ENCODE data around the gene SLC12A5. TPM values are rescaled to one million over a fixed set of nuclear protein-coding genes. Genes with fewer than 3 reads are reported as not detected.
"Not testable (repeated sequence)": the region's sequence is repeated elsewhere in the genome, so short reads cannot be mapped to it uniquely, and the experiment has no call there.

SLC12A5 gene
- total RNA-seq, 4 donors from 2014 or later: not detected

GRCh38 chr20:46099491-46100287 is 70.7 kb downstream of the SLC12A5 start:
- no peaks in the 10 kb centered on the region for H3K36me3 ChIP-seq
- TF ChIP-seq POLR2A (IDR thresholded peaks at IDR 0.05): no peak
- TF ChIP-seq CTCF (IDR thresholded peaks at IDR 0.05 in 4 of 5, conservative IDR thresholded peaks at IDR 0.05 in 1 of 5): peak in 2 of 5 experiments; percentile 12 to 25
- intact Hi-C loops (cut with DNase I; ENCODE audit: low total_unique reads) (no loop called here), in situ Hi-C loops (cut with MboI; ENCODE audit: low sequenced_read_pairs in 4 of 4) (loop anchor here in 3 of 4 donors (25.0 kb wide), 1 partner anchor 287 kb away; the partner anchor contains the start of gene UBE2C (in 3 of the 3))
- no peak for ATAC-seq
- H3K4me3 ChIP-seq: no peak overlapping the region
- H3K27ac ChIP-seq: no peak overlapping the region
- DNase-seq: no peak
- H3K4me1 ChIP-seq: no peaks in the 10 kb centered on the region
- no peaks in the 10 kb centered on the region for H3K9me3 ChIP-seq
- H3K27me3 ChIP-seq: peaks cover 34 to 50% (median 42%) of the 10 kb centered on the region in 3 donors

- ATAC-seq; H3K27ac ChIP-seq; intact Hi-C loops (cut with DNase I; ENCODE audit: low total_unique reads); H3K9me3 ChIP-seq; in situ Hi-C loops (cut with MboI; ENCODE audit: low sequenced_read_pairs in 4 of 4); H3K4me1 ChIP-seq; DNase-seq; H3K4me3 ChIP-seq; H3K36me3 ChIP-seq: not testable (repeated sequence)
- peaks cover 34 to 50% (median 42%) of the 10 kb centered on the region in 3 donors for H3K27me3 ChIP-seq
These were observed 71.4 kb downstream of the SLC12A5 start for GRCh38 chr20:46100444-46100843.

GRCh38 chr20:46100988-46101387 is 72.0 kb downstream of the SLC12A5 start:
- Histone ChIP-seq H3K4me3 (no peak overlapping the region), H3K4me1 (no peaks in the 10 kb centered on the region), H3K36me3 (no peaks in the 10 kb centered on the region), H3K27me3 (peaks cover 34 to 50% (median 43%) of the 10 kb centered on the region in 3 donors), H3K9me3 (no peaks in the 10 kb centered on the region), H3K27ac (no peak overlapping the region)
- no peak for TF ChIP-seq POLR2A (IDR thresholded peaks at IDR 0.05)
- no peak for TF ChIP-seq CTCF (IDR thresholded peaks at IDR 0.05 in 4 of 5, conservative IDR thresholded peaks at IDR 0.05 in 1 of 5)
- ATAC-seq: no peak
- DNase-seq: no peak
- intact Hi-C loops (cut with DNase I; ENCODE audit: low total_unique reads) (no loop called here), in situ Hi-C loops (cut with MboI; ENCODE audit: low sequenced_read_pairs in 4 of 4) (no loop called here)

GRCh38 chr20:46101957-46102356 is 72.9 kb downstream of the SLC12A5 start:
- TF ChIP-seq CTCF (IDR thresholded peaks at IDR 0.05 in 4 of 5, conservative IDR thresholded peaks at IDR 0.05 in 1 of 5): no peak
- no peak for TF ChIP-seq POLR2A (IDR thresholded peaks at IDR 0.05)
- H3K27ac ChIP-seq: no peak overlapping the region
- no peaks in the 10 kb centered on the region for H3K4me1 ChIP-seq
- no peak for DNase-seq
- H3K4me3 ChIP-seq: no peak overlapping the region
- no peaks in the 10 kb centered on the region for H3K9me3 ChIP-seq
- in situ Hi-C loops (cut with MboI; ENCODE audit: low sequenced_read_pairs in 4 of 4): no loop called here
- no peaks in the 10 kb centered on the region for H3K36me3 ChIP-seq
- peaks cover 34 to 57% (median 49%) of the 10 kb centered on the region in 3 donors for H3K27me3 ChIP-seq
- intact Hi-C loops (cut with DNase I; ENCODE audit: low total_unique reads): no loop called here
- ATAC-seq: no peak

GRCh38 chr20:46102940-46103339 is 73.9 kb downstream of the SLC12A5 start:
- Histone ChIP-seq H3K4me3 (no peak overlapping the region), H3K4me1 (no peaks in the 10 kb centered on the region), H3K27me3 (peaks cover 34 to 60% (median 49%) of the 10 kb centered on the region in 3 donors), H3K27ac (no peak overlapping the region), H3K9me3 (no peaks in the 10 kb centered on the region), H3K36me3 (no peaks in the 10 kb centered on the region)
- intact Hi-C loops (cut with DNase I; ENCODE audit: low total_unique reads): no loop called here
- no peak for ATAC-seq
- in situ Hi-C loops (cut with MboI; ENCODE audit: low sequenced_read_pairs in 4 of 4): no loop called here
- DNase-seq: no peak
- TF ChIP-seq CTCF (IDR thresholded peaks at IDR 0.05 in 4 of 5, conservative IDR thresholded peaks at IDR 0.05 in 1 of 5) (no peak), POLR2A (IDR thresholded peaks at IDR 0.05) (no peak)

Data from gastrocnemius medialis (tissue), 4 donors.